Retinal pigment epithelial cell (primary cell): ENCODE data around the gene FAM217B.

ENCODE experiments used
- DNase-seq: peaks from one replicate; pipeline ENCODE4 v3.0.0-alpha.2; 2010; ENCODE audit warnings: low read depth
- H3K4me3 ChIP-seq: 2 replicates; pipeline ENCODE4 v1.5.1; 2011; ENCODE audit warnings: mild to moderate bottlenecking, low read length, control low read depth, moderate library complexity
- TF ChIP-seq, protein P1 (sequence below): conservative IDR thresholded peaks from 2 replicates; pipeline ENCODE4 v1.5.1; 2011; ENCODE audit warnings: low read depth, low read length, control low read depth, inconsistent platforms

Gene FAM217B

DNA sequence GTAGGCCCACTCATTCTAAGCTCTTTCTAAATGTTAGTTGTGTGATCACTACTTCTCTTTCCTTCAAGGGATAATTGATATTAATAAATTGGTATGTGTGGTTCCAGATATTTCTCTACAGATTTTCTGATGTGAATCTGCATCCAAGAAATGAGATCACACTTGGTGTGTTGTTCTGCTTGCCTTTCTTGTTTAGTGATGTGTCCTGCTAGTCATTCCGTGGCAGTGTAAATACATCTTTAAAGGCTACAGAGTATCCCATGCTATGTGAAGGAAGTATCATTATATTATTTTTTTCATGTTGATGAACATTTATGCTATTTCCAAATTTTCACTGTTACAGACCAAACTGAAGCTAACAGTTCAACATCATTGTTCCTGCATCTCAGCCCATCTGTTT lies 31.2 kb downstream of the FAM217B start:
- no peak for DNase-seq
- H3K4me3 ChIP-seq, result no peak overlapping the region
- TF ChIP-seq, protein P1, sequence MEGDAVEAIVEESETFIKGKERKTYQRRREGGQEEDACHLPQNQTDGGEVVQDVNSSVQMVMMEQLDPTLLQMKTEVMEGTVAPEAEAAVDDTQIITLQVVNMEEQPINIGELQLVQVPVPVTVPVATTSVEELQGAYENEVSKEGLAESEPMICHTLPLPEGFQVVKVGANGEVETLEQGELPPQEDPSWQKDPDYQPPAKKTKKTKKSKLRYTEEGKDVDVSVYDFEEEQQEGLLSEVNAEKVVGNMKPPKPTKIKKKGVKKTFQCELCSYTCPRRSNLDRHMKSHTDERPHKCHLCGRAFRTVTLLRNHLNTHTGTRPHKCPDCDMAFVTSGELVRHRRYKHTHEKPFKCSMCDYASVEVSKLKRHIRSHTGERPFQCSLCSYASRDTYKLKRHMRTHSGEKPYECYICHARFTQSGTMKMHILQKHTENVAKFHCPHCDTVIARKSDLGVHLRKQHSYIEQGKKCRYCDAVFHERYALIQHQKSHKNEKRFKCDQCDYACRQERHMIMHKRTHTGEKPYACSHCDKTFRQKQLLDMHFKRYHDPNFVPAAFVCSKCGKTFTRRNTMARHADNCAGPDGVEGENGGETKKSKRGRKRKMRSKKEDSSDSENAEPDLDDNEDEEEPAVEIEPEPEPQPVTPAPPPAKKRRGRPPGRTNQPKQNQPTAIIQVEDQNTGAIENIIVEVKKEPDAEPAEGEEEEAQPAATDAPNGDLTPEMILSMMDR, result no peak

DNA sequence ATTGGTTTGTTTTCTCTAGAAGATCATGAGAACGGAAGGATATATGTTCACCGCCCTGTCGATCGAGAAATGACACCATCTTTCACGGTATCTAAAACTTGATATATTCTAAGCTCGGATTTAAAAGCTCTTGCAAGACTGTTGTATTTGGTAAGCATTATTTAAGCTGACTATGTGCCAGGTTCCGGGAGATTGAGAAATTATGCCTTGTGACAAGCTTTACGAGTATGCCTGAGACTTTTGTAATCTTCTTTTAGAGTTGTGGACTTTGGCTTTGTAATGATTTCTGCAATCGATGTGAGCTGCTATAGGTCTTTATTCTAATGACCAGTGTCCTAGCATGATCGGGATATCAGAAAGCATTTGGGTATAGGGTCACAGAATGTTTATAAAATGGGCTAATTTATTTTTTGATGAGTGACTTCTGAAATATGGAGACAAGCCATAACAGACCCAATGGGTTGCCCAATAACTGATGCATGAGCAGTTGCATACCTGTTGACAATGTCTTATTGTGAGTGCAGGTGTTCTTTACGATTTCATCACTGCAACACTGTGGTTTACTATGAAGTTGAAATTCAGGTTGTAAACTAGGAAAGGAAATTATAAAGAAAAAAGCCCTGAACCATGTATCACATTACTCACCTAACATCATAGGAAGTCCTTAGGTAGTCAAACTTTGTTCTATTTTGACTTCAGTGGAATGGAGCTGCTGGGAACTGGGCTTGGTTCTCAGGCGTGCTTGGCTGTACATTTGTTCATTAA lies 32.0 kb downstream of the FAM217B start:
- no peak overlapping the region for H3K4me3 ChIP-seq
- no peak for DNase-seq
- TF ChIP-seq, protein P1, result no peak

DNA sequence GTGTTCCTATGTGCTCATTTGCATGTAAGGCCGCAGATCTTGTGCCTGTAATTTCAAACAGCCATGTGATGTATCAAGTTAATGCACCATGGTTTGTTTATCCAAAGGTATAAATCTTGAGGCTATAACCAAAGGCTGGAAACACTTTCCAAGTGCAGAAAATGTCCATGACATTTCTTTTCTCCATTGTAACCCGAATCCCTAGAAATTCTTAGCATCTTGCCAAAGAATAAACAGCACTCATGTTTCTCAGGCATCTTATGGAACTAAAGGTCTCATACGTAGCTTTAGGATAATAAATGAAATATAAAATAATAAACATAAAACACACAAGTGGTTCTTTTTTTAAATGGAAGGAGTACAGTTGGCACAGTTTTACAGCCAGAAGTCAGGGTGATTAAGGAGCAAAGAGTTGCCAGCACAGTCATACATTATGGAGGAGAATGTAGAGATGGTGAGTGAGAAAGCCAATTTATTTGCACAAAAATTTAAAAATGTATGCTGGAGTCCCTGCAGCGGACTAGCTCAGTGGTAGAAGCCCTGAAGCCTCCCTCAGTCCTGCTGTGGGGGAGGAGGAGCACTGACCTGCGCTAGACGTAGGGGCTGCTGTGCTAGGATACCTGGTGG lies 36.1 kb downstream of the FAM217B start:
- DNase-seq, result no peak
- TF ChIP-seq, protein P1, result no peak
- no peak overlapping the region for H3K4me3 ChIP-seq

DNA sequence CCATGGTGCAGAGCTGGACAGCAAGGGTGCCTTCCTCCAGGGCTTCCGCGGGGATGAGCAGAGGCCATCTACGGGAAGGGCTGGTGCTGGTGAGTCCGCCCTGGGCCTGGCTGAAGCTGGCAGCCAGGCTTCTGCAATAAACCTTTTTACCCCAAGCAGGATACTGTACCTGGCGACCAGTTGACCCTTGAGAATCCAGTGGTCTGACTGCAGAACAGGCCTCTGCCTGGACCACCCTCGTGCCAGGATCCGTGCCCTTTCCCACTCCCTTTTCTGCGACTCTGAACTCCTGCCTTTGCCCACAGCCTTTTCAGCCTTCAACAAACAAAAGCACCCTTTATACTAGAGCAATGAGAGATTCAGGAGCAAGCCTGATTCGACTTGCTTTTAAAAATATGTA lies 36.9 kb downstream of the FAM217B start:
- no peak overlapping the region for H3K4me3 ChIP-seq
- DNase-seq, result no peak
- TF ChIP-seq, protein P1, result no peak

DNA sequence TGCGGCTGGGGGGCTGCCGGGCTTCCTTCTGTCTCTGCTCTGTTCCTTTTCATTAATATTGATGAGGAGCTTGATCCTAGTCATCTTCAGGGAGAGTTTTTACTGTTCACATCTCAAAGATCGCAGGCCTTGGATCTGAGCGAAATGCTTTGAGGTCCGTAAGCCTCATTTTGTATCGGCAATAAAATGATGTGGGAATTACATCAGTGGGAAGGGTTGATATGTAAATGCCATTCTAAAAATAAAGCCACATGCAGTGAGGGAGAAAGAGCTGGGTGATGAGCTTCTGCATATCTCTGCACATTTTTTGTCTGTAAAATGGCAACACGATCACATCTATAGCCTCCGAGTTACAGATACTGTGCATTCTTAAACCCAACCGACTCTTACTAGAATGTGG lies 42.9 kb downstream of the FAM217B start:
- no peak overlapping the region for H3K4me3 ChIP-seq
- TF ChIP-seq, protein P1, result no peak
- no peak for DNase-seq

DNA sequence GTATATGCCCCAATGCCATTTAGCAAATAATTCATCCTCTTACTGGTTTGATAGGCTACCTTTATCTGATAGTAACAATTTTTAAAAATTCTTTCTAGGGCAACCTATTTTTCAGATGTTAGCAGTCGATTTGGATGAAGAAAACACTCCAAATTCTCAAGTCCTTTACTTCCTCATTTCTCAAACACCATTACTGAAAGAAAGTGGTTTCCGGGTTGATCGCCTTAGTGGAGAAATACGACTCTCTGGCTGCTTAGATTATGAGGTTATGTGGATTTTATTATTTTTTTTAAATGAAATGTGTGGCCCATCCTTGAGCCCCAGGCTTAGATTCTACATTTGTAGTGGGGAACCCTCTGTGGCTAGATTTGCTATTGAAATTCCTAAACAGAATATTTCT lies 44.4 kb downstream of the FAM217B start:
- DNase-seq, result no peak
- TF ChIP-seq, protein P1, result no peak
- H3K4me3 ChIP-seq, result no peak overlapping the region

DNA sequence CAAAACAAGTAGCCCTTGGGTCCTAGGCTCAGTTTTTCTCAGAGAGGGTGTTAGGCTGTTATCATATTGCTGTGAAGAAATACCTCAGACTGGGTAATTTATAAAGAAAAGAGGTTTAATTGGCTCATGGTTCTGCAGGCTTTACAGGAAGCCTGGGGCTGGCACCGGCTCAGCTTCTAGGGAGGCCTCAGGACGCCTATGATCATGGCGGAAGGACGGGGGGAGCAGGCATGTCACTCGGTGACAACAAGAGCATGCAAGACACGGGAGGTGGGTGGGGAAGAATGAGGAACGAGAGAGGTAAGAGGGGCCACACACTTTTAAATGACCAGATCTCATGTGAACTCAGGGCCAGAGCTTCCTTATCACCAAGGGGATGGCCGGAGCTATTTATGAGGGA lies 45.0 kb downstream of the FAM217B start:
- no peak overlapping the region for H3K4me3 ChIP-seq
- no peak for DNase-seq
- TF ChIP-seq, protein P1, result no peak
